Measurements from ENCODE around the gene ICA1. TPM values are rescaled to one million over a fixed set of nuclear protein-coding genes. Genes with fewer than 3 reads are reported as not detected.

Gene ICA1
- total RNA-seq, 1 experiment from 2014 or later = 28.8 TPM

DNA sequence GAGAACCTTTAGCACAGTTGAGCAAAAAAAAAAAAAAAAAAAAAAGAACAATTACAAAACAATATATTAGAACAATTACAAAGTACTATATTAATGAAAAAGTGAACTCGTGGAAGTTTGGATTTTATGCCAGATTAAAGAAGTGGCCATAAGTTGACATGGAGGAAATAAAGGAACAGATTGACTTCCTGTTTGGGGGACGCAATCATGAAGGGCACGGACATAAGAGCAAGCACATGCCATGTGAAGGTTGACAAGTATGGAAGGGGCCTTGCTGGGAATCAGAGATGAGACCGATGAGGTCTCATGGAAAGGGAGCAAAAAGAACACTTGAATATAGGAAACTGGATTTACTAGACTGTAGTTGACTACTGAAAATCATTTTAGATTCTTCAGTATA, 61.7 kb downstream of the ICA1 start:
- Histone ChIP-seq H3K23ac (ENCODE audit: insufficient read length, low read depth, low read length) (no peak overlapping the region), H4K5ac (ENCODE audit: insufficient read length, low read depth, low read length) (no peak overlapping the region), H2BK15ac (ENCODE audit: low read depth, low read length) (no peak overlapping the region), H3K27ac (ENCODE audit: insufficient read length, low read depth, low read length) (no peak overlapping the region), H3K18ac (ENCODE audit: insufficient read length, low read depth, low read length) (no peak overlapping the region), H3K9me3 (ENCODE audit: control insufficient read depth, low read depth, low read length) (no peaks in the 10 kb centered on the region), H2AK5ac (ENCODE audit: insufficient read length, low read length) (no peak overlapping the region), H3K9ac (ENCODE audit: extremely low read depth, insufficient read length, low read length) (no peak overlapping the region), H3K4me1 (ENCODE audit: insufficient read depth, low read length) (no peaks in the 10 kb centered on the region), H2BK5ac (ENCODE audit: insufficient read length, low read length) (no peak overlapping the region), H3K56ac (ENCODE audit: insufficient read length, low read depth, low read length) (no peak overlapping the region), H4K8ac (replicated peaks; ENCODE audit: insufficient read length, low read depth, low read length) (no peak overlapping the region), H4K20me1 (ENCODE audit: control insufficient read depth, insufficient read depth, insufficient read length) (no peaks in the 10 kb centered on the region), H3K4me2 (ENCODE audit: insufficient read depth, insufficient read length, low read length) (no peak overlapping the region), H3T11ph (ENCODE audit: low read length) (no peak overlapping the region), H4K91ac (ENCODE audit: insufficient read length, low read depth, low read length) (no peak overlapping the region), H2BK12ac (ENCODE audit: insufficient read length, low read depth, low read length) (no peak overlapping the region), H3K4ac (ENCODE audit: low read depth, low read length) (no peak overlapping the region), H2AFZ (ENCODE audit: low read length) (no peak overlapping the region), H3K27me3 (ENCODE audit: insufficient read depth, low read length) (no peaks in the 10 kb centered on the region), H2BK20ac (ENCODE audit: low read depth, low read length, poor library complexity, severe bottlenecking) (no peak overlapping the region), H2BK120ac (ENCODE audit: low read depth, low read length, poor library complexity, severe bottlenecking) (no peak overlapping the region), H3K14ac (ENCODE audit: insufficient read depth, low read length) (no peak overlapping the region), H3K23me2 (ENCODE audit: insufficient read length, low read depth, low read length, poor library complexity, severe bottlenecking) (no peaks in the 10 kb centered on the region), H3K79me1 (ENCODE audit: insufficient read depth, low read depth, low read length, poor library complexity, severe bottlenecking) (no peaks in the 10 kb centered on the region), H3K79me2 (ENCODE audit: insufficient read depth, low read length) (no peaks in the 10 kb centered on the region)
- no peaks in the 10 kb centered on the region for H3K9me3 Mint-ChIP-seq
- TF ChIP-seq, protein P1, sequence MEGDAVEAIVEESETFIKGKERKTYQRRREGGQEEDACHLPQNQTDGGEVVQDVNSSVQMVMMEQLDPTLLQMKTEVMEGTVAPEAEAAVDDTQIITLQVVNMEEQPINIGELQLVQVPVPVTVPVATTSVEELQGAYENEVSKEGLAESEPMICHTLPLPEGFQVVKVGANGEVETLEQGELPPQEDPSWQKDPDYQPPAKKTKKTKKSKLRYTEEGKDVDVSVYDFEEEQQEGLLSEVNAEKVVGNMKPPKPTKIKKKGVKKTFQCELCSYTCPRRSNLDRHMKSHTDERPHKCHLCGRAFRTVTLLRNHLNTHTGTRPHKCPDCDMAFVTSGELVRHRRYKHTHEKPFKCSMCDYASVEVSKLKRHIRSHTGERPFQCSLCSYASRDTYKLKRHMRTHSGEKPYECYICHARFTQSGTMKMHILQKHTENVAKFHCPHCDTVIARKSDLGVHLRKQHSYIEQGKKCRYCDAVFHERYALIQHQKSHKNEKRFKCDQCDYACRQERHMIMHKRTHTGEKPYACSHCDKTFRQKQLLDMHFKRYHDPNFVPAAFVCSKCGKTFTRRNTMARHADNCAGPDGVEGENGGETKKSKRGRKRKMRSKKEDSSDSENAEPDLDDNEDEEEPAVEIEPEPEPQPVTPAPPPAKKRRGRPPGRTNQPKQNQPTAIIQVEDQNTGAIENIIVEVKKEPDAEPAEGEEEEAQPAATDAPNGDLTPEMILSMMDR (conservative IDR thresholded peaks at IDR 0.05) = no peak
- H3K27me3 Mint-ChIP-seq (ENCODE audit: low read depth) = no peaks in the 10 kb centered on the region
- H3K27ac Mint-ChIP-seq = no peak overlapping the region
- no peaks in the 10 kb centered on the region; a peak in 3 of 7 replicates for H3K36me3 Mint-ChIP-seq (ENCODE audit: insufficient read depth in 1 of 3, low read depth in 3 of 3)
- no peak overlapping the region for H3K4me3 Mint-ChIP-seq
- DNase-seq = no peak
- H3K4me1 Mint-ChIP-seq = peaks cover 0 to 4% of the 10 kb centered on the region in 2 experiments; a peak in 2 of 4 replicates
- no CpG with 5 or more reads among the region's 4 CpGs for WGBS (ENCODE audit: extremely low coverage, insufficient read length, low lambda C conversion rate)

Measured in H9 (cell line).